ENCODE measurements around the gene POLR1H.
"Not testable (repeated sequence)": the region's sequence is repeated elsewhere in the genome, so short reads cannot be mapped to it uniquely, and the experiment has no call there.

POLR1H gene, protein sequence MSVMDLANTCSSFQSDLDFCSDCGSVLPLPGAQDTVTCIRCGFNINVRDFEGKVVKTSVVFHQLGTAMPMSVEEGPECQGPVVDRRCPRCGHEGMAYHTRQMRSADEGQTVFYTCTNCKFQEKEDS

DNA sequence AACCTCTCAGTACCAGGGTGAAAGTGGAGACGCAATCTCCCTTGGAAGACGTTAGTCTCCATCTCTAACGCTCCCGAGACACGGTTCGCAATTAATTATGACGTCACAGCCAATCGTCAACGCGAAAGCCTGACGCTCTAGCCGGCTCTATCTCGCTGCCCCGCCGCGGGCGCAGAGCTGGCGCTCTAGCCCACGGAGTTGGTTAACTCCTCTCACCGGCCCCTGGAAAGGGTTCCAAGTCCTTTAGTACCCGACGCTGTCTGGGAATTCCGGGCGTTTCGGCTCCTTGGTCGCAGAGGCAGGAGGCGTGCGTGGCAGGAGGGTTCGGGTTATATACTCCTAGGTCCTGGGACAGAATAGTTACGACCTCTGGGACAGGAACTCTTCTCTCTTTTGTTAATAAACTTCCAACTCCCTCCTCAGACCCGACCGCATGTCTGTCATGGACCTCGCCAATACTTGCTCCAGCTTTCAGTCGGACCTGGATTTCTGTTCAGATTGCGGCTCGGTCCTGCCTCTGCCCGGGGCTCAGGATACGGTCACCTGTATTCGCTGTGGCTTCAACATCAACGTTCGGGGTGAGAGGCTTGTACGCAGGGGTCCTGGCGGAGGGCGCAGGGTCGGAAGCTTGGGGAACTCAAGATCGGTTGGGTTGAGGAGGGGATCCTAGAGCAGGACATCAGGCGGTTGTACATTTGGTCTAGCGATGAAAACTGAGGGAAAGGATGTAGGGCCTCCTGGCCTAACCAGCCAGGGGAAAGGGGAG, at the start of gene POLR1H:
Gene POLR1H, plus strand, starts transcription at position 174 of the 766 bp plus-strand sequence. Its CDS starts 260 bp downstream, at position 434.
- DNase-seq (ENCODE audit: low read depth in 2 of 3, low spot score in 1 of 3) = peak; percentile 76 to 83 (median 77)

DNA sequence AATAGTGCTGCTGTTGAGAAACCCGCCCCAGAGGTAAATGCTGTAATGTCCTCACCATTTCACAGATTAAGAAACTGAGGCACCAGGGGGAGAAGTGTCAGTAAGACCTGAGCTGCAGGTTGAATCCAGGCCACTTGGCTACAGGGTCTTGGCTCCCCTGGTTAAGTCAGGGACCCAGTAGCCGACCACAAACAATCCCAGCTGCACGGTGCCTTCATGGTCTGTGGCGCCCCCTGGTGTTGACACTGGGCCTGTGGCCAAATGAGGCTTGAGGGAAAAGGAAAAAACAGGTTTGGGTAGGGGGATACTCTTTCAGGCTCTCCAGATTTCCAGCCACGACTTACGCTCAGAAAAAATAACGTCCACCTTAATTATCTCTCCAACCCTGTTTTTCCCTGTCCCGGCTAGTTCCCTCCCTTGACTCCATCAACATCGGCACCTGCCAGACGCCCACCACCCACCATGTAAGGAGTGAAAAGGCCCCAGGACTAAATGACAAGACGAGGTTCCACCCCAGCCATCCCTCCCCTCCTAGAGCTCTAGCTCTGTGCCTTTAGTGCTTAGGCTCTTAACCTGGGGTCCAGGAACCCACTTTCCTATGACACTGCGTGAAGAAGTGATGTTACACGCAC, 47.7 kb upstream of the POLR1H start:
- DNase-seq (ENCODE audit: low read depth in 2 of 3, low spot score in 1 of 3) = no peak

DNA sequence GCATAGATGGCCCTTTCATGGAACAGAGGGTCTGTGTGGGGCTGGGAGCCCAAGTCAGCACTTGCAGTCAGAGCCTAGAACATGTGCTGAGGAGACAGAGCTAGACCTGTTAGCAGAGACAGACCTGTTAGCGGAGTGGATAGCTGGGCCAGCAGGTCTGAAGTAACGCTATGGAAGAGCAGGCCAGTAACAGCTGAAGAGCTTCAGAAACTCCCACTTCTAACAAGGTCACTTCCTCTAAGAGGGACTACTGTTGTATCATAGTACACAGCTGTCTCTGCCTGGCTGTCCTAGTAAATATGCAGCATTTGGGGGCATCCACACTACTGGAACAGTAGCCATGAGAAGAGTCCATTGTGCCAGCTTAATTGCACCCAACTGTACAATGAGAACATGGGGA, 41.2 kb upstream of the POLR1H start:
- no peak for DNase-seq (ENCODE audit: low read depth in 2 of 3, low spot score in 1 of 3)

DNA sequence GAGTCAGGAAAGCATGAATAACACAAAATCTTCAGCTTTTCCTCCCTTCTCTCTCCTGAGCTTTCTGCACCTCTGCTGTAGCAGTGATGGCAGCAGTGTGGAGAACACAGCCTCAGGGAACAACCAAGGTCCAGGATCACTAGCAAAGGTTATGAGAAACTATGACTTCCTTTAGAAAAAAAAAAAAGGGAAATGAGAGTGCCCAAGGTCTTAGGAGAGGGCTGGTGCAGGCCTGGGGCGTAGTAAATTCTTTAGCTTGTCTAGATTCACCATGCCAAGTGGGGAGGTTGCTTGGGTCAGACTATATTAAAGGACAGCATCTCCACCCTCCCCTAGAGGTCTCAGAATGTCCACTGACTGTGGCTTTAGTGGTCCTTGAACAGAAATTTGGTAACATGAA, 40.4 kb upstream of the POLR1H start:
- no peak for DNase-seq (ENCODE audit: low read depth in 2 of 3, low spot score in 1 of 3)

DNA sequence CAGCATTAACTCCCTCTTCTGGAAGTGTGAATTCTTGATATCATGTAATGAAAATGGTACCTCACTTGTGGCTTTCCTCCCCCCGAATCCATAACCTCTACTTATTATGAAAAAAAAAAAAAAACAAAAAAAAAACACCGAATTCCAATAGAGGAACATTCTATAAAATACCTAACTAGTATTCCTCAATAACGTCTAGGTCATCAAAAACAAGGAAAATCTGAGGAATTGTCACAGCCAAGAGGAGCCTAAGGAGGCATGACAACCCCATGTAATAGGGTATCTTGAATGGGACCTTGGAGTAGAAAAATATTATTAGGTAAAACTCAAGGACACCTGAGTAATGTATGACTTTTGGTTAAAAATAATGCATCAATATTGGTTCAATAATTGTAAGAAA, 38.9 kb upstream of the POLR1H start:
- no peak for DNase-seq (ENCODE audit: low read depth in 2 of 3, low spot score in 1 of 3)

DNA sequence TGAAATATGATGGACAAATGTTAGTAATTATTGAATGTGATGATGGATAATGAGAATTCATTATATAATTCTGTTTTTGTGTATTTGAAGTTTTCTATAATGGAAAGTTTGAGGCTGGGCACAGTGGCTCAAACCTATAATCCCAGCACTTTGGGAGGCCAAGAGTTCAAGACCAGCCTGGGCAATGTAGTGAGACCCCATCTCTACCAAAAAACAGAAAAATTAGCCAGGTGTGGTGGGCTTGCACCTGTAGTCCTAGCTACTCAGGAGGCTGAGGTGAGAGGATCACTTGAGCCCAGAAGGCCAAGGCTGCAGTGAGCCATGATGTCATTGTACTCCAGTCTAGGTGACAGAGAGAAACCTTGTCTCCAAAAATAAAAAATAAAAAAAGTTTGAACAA, 38.4 kb upstream of the POLR1H start:
- not testable (repeated sequence) for DNase-seq (ENCODE audit: low read depth in 2 of 3, low spot score in 1 of 3)

DNA sequence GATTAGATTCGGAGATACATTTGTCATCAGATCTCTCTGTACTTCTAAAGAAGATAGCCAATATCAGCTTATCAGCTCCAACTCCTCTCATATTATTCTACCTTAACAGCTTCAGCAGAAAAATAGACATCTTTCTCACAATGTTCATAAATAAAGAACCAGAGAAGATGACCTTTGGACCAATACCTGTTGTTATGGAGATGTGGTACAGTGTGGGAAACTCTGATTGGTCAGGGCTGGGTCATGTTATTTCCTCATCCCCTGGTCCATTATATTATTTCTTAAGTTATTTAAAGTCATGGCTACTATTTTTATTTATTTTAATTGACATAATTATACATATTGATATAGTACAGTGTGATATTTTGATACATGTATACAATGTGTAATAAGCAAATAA, 35.9 kb upstream of the POLR1H start:
- no peak for DNase-seq (ENCODE audit: low read depth in 2 of 3, low spot score in 1 of 3)

DNA sequence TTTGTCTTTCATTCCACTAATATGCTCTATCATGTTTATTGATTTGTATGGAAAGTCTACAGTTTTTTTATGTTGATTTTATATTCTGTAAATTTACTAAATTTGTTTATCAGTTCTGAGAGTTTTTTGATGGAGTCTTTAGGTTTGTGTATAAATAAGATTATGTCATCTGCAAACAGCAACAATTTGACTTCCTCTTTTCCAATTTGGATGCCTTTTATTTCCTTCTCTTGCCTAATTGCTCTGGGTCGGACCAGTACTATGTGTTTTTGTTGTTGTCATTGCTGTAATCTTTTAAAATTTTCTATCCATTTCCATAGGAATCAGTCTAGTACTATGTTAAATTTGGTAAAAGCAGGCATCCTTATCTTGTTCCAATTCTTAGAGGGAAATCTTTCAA, 31.5 kb upstream of the POLR1H start:
- DNase-seq (ENCODE audit: low read depth in 2 of 3, low spot score in 1 of 3) = no peak

DNA sequence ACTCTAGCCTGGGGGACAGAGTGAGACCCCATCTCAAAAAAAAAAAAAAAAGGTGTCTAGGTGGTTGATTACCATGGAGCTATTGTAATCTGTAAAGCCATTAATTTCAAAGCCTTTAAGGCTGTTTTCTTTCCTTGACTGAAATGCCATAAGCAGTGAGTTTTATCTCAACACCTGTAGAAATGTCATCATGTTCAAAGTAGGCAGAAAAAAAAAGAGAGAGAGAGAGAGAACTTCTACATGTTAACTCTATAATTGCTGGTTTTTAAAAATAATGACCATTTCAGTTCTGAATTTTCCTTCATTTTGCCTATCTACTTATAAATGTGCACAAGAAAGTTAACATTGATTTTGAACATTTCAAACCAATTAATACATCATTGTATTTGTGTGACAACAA, 29.7 kb upstream of the POLR1H start:
- DNase-seq (ENCODE audit: low read depth in 2 of 3, low spot score in 1 of 3) = no peak

DNA sequence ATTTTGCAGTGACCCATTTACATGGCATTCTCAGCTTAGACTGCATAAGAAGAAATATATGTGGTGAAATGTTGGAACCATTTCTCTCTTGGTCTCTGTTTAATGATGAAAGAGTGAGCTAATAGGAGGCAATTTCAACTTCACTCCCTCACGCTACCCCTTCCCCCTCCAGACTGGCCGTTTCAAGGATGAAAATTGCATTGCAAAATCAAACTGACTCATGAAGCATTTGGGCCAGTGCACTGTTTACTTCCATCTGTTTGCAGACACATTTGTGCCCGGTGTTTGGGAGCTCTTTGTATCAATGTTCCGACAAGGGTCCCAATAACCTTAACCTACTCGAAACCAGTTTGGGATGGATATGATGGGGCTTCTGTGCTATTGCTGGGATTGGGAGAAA, 27.6 kb upstream of the POLR1H start:
- DNase-seq (ENCODE audit: low read depth in 2 of 3, low spot score in 1 of 3) = not testable (repeated sequence)

DNA sequence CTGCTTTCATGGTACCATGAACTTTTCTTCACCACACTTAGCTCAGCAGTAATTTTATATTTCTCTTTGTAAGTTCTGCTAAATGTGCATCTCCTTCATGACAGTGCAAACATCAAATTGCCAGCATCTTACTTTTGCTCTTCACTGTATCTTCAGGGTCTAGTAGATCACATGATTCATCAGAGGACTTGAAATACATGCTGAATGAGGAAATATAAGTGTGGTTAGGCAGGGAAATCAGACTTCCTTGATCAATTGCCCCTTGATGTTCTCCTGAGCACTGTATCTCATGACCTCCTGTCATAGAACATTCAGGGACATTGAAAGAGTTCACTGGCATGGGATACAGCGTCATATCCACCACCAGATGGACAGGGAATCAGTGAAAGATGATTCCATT, 25.3 kb upstream of the POLR1H start:
- DNase-seq (ENCODE audit: low read depth in 2 of 3, low spot score in 1 of 3) = no peak

DNA sequence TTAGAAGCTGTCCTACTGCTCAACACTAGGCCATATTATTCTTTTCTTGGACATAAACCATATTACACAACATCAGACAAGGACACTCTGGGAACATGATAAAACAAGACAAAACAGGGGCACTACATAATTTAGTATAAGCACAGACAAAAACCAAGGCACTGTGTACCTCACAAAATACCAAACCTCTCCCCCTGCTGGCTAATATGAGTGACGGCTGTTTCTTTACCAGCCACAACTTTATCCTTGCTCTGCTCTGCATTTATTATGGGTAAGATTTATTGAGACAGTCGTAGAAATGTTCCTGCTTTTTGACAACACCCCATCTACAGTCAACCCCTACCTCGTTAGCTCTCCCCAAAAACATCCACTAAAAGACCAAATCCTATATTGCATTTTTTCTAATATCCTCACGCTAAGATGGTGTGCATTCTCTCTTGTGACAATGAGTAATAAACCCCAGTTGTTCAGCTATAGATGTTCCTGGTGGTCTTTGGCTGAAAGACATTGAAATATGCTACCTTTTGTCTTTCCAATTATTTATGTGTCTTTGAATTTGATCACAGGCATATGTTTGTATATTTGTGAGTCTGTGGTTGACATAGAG, 23.8 kb upstream of the POLR1H start:
- DNase-seq (ENCODE audit: low read depth in 2 of 3, low spot score in 1 of 3) = no peak

DNA sequence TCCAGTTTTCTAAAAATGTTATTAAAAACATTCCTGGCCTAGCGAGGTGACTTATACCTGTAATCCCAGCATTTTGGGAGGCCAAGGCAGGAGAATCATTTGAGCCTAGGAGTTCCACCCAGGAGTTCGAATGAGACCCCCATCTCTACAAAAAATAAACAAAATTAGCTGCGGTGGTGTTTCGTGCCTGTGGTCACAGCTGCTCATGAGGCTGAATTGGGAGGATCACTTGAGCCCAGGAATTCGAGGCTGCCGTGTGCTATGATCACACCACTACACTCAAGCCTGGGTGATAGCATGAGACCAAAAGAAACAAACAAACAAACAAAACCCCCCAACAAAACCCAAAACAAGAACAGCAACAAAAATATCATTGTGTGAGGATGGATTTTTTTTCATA, 19.8 kb upstream of the POLR1H start:
- DNase-seq (ENCODE audit: low read depth in 2 of 3, low spot score in 1 of 3) = no peak

DNA sequence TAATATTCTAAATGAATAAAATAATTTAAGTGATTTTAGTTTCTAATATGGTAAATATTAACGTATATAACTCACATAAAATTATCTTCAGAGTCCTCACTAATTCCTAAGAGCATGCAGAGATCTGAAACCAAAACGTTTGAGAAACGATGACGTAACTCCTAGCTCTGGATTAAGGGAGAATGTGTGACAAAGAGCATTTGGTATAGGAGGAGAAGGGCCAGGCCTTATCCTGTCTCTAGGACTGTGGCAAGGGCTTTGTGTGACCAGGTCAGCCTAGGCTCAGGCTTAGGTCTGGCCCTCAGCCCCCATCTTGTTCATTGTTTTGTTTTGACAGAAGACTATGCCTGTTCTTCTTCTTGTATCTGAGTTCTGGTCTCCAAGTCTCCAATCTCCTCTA, 19.2 kb upstream of the POLR1H start:
- DNase-seq (ENCODE audit: low read depth in 2 of 3, low spot score in 1 of 3) = no peak

DNA sequence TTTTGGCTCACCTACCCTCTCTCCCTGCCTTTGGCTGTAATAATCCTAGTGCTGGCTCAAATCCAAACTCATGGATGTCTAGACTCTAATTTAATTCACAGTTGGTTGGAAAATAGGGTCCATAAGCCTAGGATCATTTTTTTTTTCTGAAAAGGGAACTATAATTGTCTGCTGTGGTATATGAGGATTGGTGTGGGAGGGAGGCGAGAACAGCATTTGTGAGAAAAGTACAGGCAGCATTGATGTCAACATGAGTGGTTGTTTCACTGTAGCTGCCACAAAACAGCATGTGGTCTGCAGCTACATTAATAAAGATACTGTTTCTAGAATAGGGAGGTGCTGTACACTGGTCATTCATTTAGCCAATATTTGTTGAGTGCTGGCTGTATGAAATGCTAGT, 18.6 kb upstream of the POLR1H start:
- no peak for DNase-seq (ENCODE audit: low read depth in 2 of 3, low spot score in 1 of 3)

DNA sequence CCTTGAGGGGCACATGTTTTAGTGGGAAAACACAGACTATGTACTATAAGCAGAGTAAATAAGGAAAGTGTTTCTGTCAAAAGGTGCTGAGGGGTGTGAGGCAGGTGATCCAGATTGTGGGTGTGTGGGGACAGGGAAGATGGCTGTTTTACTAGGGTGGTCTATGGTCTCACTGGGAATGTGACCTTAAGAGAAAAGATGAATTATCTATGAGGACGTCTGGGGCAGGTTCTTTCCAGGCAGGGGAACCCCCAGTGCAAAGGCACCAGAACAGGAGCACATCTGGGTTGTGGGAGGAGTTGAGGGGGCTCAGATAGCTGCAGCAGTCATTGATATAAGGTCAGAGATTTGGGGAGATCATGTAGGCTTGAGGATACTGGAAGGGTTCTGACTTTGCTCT, 18.2 kb upstream of the POLR1H start:
- no peak for DNase-seq (ENCODE audit: low read depth in 2 of 3, low spot score in 1 of 3)

DNA sequence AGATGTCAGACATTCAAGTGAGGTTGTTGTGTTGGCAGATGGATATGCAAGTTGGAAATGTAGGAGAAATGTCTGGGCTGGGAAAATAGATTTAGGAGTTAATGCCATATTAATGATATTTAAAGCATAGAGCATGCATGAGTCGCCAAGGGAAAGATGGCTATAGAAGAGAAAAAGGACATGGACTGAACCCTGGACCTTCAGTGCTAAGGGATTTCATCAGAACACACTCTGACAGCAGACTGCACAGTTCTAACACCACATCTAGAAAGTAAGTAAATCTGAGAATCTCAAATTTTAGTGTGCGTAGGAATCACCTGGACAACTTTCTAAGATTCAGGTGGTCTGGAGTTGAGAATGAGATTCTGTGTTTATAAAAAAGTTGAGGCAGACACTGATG, 17.3 kb upstream of the POLR1H start:
- DNase-seq (ENCODE audit: low read depth in 2 of 3, low spot score in 1 of 3) = no peak

DNA sequence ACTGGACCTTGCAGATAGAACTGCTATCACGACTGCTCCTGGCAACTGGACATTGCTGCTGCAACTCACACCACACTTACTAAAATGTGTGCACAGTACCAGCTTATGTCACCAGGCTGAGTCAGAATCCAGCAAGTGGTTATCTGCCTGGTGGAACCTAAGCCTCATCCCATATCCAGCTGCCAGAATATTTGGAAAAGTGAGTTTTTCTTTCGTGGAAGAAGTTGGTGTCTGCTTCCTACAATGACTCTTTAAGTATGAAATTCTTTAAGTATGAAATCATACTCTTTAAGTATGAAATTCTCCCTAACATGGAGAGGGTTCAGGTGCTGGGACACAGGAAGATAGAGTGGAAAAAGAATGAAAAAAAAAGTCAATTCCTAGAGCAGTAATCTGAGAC, 16.4 kb upstream of the POLR1H start:
- DNase-seq (ENCODE audit: low read depth in 2 of 3, low spot score in 1 of 3) = no peak

DNA sequence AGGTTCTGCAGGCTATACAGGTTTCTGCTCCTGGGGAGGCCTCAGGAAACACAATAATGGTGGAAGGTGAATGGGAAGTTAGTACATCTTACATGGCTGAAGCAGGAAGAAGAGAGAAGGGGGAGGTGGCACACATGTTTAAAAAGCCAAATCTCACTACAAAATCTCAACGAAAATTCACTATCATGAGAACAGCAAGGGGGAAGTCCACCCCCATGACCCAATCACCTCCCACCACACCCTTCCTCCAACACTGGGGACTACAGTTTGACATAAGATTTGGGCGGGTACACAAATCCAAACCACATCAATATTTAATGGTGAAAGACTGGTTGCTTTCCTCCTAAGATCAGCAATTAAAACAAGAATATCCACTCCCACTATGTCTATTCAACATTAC, 13.8 kb upstream of the POLR1H start:
- DNase-seq (ENCODE audit: low read depth in 2 of 3, low spot score in 1 of 3) = no peak

DNA sequence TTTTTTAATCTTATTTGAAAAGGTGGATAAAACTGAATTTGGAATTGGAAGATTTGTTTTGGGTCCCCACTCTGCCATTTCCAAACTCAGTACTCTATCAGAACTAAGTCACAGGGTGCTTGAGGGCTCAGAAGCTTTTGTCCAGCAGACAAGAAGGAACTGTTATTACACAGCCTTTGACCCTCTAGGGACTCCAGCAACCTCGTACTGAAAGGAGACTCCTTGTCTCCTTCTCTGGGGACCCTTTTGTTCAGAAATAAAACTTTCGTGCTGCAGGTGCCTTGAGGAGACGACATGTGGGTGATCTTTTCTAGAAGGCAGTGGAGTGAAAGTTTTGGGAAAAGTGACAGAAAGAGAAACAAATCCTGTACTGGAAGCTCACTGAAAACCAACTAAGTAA, 7.4 kb upstream of the POLR1H start:
- no peak for DNase-seq (ENCODE audit: low read depth in 2 of 3, low spot score in 1 of 3)

DNA sequence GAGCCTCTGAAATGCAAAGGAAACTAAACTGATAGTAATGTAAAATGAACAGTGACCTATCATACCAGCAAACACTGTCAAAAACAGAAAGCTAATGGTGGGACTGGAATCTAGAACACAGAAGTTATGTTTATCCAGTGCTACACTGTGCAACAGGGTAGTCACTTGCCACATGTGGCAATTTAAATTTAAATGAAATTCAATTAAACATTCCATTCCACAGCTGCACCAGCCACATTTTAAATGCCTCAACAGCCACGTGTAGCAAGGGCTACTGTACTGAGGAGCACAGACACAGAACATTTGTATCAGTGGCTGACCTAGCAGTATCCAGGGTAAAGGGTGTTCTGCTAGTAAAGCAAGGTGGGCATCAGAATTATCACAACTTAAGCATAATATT, 5.6 kb upstream of the POLR1H start:
- no peak for DNase-seq (ENCODE audit: low read depth in 2 of 3, low spot score in 1 of 3)

DNA sequence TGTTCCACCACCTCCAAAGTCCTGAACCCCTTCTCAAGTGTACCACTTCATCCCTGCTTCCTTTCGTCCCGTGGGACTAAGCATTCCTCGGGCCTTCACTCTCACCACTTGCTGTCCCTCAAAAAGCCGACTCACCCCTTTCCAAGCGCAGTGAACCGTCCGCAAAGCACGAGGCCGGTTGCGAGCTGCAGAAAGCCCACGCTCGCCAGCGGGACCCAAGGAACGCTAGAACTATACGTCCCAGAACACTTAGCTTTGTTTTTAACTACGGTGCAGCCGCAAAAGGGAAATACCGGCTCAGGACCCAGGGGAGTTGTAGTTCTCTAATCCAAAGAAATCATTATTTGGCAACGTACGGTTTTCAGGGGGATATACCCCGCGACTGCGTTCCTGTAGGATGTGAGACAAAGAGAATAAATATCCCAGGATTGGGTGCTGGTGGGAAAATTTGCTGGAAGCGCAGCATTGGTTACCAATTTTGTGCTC, 416 bp upstream of the POLR1H start:
- no peak for DNase-seq (ENCODE audit: low read depth in 2 of 3, low spot score in 1 of 3)

Data from stimulated activated CD4-positive, alpha-beta T cell treated with anti-CD3 and anti-CD28 coated beads, Interleukin-12 subunit alpha, Interleukin-12 subunit beta, amount 100 ng/mL, for 48 hours (primary cell).